Activated CD4-positive, alpha-beta T cell treated with anti-CD3 and anti-CD28 coated beads, Interleukin-2, amount 50 U/mL, for 16 hours (primary cell): Measurements from ENCODE around the gene NRG3.
"Not testable (repeated sequence)": the region's sequence is repeated elsewhere in the genome, so short reads cannot be mapped to it uniquely, and the experiment has no call there.

Experiments
- DNase-seq: peaks from one replicate; pipeline ENCODE4 v3.0.0-alpha.2; 2020

NRG3 gene

DNA sequence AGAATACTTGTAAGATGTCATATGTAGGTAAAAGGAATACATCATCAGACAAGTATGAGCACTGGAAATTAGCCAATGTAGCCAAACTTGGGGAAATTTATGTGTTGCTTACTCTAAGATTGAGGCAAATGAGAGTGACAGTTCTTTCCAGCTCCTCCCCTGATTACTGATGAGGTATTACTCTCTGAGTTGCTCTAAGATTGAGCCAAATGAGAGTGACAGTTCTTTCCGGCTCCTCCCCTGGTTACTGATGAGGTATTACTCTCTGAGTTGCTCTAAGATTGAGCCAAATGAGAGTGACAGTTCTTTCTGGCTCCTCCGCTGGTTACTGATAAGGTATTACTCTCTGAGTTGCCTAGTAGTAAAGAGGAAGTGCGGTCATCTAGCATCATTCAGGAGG lies 435.8 kb downstream of the NRG3 start:
- DNase-seq = no peak

DNA sequence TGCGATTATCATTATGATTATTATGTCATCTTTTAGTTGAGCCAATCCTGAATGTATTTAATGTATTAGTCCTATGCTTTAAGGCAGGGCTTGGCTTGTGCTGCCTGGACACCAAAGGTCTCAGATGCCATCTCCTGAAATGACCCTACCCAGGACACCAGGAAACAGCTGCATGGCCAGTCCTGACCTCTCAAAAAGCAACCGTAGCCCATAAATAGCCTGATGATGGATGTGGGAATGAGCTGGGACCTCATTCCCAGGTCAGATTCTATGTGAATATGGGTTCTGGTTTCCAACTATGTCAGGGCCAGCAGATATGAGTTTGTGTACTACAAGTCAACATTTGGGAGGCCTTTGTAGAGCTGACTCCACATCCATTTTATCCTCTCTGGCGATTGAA lies 438.4 kb downstream of the NRG3 start:
- DNase-seq = no peak

DNA sequence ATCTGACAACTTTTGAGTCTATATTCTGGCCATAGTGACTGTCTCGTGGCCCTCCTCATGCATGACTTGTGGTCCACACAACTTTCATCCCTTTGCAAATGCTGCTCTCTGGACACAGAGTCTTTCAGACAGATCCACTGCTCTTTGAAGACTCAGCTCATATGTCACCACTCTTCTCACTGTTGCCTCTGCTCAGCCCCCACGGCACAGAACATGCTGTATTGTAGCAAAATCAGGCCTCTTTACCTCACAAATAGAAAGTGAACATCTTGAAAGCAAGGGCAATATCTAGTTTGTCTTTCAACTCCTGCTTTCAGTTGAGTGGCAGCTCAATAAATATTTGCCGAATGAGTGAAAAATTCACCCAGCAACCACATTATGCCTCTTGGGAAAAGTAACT lies 443.5 kb downstream of the NRG3 start:
- no peak for DNase-seq

DNA sequence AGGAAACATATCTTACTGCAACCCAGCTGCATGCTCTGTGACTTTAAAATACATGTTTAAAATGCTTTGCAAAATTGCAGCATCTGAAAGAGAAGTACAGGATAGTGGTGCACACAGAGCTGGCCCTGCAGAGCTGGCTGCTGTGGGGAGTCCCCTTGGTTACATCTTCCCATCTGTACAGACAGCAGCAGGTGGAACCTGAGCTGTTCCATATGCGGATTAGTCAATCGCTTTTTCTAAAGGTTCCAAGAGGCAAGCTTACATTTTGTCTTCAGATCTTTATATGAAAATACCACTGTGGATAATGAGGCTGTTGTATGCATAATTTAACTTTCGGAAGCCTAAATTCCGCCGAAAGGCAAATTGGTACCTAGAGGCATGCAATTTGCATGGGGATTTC lies 444.1 kb downstream of the NRG3 start:
- DNase-seq = no peak

DNA sequence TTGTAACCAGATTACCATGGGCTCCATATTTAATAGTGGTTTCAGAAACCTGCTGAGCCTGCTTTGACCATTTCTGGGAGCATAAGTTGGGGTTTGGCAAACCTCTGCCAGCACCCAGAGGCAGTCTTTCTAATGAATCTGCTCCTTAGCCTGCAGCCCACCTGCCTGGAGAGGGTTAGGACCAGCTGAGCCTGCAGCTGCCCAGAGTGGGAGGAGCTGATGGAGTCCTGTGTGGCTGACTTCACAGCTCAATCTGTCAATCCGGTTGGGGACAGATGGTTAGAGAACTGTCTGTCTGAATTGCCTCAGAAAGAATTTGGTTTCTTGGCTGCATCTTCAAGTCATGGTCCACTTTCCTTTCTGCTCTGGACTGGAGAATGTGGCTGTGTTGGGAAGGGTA lies 444.6 kb downstream of the NRG3 start:
- DNase-seq = no peak

DNA sequence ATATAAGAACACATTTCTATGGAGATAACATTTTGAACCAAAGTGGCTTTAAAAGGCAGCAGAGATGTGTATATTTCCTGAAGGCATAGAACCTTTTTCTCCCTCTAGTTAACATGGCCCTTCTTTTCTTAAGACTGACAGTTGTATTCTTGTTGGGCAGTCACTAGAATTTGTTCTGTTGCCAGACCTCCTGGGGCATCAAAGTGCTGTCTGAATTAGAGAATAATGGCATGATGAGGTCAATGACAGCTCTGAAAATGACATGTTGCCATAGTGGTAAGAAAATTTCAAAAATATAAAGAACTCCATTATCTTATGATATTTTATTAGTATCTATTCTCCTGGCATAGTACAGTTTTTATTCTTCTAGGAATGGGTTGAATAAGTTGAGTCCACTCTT lies 446.7 kb downstream of the NRG3 start:
- DNase-seq = no peak

DNA sequence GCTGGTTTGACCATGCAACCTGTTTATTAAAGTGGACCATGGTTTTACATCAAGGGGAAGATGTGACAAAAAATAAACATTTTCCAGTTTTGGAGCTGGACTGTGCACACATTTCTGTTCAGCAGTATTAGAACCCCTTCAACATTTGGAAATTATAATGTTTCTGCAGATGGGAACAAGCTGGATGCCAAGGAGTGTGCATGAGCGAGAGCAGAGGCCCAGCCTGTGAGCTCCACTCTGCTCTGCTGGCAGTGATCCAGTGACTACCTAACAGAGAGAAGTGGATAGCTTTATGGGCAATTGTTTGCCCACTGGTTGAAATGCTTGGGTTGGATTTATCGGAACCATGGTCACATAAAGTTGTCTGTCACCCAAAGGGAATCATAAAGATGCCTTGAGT lies 456.7 kb downstream of the NRG3 start:
- no peak for DNase-seq

DNA sequence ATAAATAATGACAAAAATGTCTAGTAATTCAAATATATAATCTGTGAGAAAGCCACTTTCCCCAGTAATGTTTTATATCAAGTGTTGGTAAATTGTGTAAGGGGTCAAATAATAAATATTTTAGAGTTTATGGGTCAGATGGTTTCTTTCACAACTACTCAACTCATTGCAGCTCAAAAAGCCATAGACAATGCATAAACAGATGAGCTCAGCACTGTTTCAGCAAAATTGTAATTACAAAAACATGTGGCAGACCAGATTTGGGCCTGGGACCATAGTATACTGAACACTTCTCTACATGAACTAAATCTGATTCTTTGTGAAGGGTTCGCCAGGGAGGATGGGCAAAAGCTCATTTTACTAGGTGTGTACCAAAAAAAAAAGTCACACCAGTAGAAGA lies 460.8 kb downstream of the NRG3 start:
- no peak for DNase-seq

DNA sequence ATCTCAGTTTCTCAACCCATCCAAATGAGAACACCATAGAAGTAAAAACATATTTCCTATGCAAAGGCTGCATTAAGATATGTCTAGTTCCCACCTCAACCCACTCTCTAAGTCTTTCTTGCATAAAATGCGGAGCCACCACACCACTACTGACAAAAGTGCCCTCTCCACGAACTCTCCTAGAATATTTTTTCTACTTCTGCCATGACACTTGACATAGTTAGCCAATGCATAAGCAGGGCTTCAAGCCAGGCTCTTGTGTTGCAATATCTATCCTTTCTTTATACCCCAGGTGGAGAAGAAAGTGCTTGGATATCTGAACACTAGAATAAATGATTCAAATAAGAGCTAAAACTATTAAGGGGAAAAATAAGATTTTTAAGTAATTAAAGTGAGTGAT lies 465.2 kb downstream of the NRG3 start:
- DNase-seq = no peak

DNA sequence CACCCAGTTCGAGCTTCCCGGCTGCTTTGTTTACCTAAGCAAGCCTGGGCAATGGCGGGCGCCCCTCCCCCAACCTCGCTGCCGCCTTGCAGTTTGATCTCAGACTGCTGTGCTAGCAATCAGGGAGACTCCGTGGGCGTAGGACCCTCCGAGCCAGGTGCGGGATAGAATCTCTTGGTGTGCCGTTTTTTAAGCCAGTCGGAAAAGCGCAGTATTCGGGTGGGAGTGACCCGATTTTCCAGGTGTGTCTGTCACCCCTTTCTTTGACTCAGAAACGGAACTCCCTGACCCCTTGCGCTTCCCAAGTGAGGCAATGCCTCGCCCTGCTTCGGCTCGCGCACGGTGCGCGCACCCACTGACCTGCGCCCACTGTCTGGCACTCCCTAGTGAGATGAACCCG lies 474.6 kb downstream of the NRG3 start:
- not testable (repeated sequence) for DNase-seq

DNA sequence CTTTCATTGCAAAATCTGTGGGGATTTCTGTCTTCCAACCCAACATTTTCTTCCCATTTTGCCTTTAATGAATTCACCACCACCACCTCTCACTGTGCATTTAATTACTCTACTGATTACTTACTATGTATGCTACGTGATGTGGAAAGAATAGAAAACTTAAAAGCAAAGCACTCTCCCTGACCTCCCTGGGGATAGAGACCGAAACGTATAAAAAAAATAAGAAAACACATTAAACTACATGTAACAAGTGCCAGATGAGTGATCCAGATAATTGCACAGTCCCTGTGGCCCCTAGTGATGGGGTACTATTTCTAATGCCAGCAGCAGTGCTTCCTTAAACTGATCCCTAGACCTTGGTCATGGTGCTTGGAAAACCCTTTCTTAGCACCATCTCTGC lies 478.4 kb downstream of the NRG3 start:
- DNase-seq = no peak

DNA sequence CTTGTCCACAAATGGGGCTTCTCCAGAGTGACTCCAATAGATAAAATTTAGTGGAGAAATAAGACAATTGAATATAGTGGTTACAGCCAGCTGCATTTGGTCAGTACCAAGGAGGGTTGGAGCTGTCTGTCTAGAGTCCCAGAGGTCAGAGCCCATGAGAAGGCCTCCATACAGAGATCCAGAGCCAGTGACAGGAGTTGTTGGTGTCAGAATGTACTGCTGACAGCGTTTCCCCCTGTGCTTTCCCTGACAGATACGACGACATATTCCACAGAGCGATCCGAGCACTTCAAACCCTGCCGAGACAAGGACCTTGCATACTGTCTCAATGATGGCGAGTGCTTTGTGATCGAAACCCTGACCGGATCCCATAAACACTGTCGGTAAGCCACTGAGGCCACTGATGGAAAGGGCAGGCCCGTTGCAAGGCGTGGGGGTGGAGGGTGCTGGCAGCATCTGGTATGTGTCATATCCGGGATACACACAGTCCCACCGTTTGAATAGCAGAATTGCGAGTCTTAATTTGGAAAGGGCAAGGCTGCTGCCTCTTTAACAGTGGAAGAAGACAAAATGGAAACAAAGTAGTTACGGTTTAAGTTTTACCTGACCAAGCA lies 483.6 kb downstream of the NRG3 start:
- DNase-seq = no peak

DNA sequence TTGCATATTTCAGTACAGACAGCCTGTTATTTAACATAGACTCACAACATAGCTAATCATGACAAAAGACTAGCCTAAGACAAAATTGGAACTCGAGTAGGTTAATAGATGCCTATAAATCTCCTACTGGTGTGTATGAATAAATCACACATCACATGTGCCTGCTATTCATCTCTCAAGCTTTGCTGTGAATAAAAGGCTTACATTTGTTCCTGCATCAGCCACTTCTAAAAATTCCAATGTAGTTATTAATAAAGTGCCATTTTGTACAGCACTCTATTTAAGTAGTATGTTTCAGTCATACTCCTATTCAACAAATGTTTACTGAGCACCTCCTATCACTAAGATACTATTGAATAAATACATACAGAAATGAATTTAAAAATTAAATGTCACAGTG lies 486.3 kb downstream of the NRG3 start:
- no peak for DNase-seq

DNA sequence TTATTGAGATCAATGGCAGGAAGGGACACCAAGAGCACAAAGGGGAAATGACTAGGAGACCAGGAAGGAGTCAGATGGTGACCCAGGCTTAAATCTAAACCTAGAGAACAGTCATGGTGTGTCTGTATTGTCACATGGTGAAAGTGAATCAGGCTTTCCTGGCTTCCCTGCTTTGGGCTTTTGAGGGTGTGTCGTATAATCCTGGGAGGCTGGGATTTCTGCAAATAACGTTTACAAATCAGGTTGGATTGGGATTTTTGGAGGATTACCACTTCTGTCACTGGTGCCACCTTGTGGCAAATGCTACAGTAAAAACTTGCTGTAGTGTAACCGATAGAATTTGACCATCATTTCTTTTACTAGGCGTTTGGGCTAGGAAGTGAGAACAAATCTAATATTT lies 502.6 kb downstream of the NRG3 start:
- no peak for DNase-seq

DNA sequence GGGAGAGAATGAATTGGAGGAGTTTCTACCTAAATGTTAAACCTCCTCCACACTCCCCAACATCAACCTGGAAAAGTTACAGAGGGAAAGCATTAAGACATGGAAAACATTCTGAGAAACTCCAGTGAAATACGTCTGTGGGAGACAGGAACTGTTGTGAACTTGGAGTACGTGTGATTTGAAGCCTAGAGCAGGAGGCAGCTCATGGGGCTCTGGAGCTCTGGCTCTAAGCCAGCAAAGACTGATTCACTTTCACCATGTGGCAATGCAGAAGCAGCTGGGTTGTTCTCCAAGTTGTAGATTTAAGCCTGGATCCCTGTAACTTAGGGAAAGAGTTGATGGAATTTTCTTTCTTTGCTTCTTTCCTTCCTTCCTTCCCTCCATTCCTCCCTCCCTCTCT lies 503.2 kb downstream of the NRG3 start:
- DNase-seq = no peak

DNA sequence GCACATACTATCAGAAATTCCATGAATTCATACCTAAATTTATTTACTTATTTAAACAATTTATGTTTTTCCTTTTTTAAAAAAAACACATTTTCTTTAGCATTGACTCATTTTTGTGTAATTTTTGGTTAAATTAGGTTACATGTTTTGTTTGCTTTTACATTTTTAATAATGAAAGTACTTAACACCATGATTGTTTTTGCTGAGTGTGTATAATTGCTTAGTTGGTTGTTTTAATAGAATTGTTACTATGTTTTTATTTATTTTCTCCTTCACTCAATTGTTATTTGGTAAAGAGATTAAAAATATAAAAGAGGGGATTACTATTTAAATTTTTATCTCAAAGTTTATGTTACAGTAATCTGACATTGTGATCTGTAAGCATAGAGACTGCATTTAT lies 508.4 kb downstream of the NRG3 start:
- no peak for DNase-seq

DNA sequence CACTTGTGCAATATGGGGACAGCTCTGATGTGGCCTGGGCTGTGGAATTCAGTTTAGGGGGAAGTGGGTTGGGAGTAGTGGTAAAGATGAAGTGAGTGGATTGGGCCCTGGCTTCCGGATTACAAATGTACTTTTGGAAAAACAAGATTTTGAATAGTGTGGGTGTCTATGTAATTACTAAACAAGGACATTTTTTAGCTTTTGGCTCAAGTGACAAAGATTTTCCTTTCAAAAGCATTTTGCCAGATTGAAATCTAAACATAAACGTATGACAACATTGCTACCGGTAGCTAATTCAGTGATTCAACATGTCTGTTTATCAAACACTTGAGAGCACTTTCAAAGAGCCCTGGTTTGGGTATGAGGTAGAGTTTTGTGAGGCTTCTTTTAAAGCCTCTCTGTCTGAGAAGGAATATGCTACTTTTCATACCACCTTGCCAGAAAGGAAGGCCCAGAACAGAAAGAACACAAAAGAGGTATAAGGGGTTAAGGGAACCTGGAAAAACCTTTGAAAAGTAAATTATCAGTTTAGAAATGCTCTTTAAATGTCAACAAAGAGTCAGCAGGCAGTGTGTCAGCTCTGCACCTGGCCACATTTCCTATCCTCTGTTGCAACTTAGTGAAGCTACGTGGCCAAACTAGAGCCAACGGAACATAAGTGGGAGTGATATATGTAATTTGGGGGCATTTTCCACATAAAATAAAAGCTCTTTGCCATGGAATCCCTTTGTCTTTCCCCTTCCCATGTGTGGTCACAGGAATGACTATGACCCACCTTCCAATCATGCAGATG lies 516.1 kb downstream of the NRG3 start:
- DNase-seq = no peak

DNA sequence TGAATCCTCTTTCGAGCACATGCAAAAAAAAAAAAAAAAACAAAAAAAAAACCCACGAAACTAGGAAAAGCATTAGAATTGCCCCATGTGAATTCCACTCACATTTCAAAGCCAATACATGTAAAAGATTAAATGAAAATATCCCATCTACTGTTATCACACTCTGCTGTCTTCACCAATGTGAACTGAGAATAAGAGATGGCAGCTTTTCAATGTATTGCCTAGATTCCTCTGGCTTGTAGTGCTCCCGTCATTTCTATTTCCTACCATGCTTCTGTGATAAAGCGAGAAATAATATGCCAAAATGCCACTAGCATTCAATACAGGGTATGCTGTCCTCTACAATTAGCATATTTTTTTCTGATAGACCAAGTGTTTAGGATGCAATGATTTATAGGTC lies 517.0 kb downstream of the NRG3 start:
- DNase-seq = no peak

DNA sequence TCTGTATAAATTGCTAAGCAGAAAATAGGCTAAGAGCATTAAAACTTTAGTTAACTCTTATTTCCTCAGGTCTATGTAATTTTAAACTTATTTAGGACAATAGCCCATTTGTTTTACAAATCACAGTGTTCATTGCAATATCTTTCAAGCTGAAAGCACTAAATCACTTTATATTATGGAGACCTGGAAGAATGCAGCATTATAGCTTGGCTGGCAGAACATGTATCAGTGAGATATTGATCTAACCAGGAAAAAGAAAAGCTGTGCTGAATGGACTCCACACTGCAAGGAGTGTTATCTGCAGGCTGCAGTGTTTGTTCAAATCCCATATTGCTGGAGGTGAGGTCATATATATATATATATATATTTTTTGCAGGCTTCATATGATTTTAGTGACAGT lies 517.5 kb downstream of the NRG3 start:
- no peak for DNase-seq

DNA sequence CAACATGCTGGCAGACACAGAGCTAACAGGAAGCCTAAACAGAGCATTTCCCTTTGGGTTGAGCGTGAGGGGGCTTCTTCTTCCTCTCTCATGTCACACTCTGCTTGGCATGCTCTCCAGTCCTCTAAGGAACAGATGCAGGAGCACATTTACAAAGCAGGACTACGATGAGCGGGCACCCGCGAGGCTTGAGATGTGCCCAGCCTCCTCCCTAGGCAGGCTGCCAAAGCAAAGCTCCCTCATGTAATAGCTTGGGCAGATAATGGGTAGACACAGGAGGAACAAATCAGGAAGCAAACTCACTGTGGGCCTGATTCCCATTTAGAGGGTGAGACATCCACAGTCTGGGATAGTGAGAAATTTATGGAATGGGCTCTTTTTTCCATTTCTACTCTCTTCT lies 519.1 kb downstream of the NRG3 start:
- DNase-seq = no peak

DNA sequence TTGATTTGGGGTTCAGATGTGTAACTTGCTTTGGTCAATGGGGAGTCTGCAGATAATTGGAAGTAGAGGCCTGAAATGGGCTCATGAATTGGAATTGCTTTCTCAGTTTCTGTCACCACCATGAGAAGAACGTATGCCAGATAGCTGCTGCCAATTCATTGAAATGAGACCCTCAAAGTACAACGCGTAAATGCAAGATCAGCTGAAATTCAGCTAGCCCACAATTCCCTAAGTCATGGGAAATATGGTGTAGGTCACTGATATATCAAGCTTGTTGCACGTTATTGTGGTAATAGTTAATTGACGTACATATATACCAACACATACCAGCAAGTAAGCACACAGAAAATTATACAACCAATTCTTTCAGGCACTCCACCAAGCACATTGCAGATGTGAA lies 520.0 kb downstream of the NRG3 start:
- DNase-seq = no peak

DNA sequence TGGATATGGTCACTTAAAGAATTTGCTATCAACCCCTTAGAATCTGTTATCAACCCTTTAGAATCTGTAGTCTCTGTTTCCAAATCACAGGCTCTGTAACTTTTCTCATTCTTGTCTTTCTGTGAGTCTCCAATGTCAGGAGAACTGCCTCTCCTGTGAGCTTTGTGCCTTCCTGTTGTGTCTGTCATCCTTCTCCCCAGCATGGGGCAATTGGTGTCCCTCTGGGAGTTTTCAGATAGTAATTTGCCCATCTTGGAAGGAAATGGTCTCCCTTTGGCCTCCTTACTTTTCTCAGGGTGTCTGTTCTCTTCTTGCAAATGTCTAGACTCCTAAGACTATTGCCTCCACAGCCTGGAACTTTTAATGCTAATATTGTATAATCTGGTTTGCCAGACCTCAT lies 521.9 kb downstream of the NRG3 start:
- DNase-seq = no peak

DNA sequence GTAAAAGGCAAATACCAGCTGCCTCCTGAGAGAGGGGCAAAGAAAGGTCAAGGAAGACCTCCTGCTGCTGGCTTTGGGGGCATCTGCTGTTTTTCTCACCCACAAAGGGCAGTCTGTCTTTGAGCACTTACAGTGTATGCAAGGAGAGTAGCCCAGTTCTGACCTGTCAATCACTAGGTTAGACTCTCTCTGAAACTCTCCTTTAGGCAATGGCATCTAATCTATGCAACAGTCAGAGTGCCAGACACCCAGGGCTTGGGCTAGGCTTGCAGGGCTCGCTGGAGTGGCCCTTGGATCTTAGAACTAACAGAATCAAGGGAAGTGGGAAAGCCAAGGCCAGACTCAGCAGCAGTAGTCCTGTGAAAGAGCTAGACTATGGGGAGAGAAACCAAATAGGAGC lies 522.9 kb downstream of the NRG3 start:
- no peak for DNase-seq

DNA sequence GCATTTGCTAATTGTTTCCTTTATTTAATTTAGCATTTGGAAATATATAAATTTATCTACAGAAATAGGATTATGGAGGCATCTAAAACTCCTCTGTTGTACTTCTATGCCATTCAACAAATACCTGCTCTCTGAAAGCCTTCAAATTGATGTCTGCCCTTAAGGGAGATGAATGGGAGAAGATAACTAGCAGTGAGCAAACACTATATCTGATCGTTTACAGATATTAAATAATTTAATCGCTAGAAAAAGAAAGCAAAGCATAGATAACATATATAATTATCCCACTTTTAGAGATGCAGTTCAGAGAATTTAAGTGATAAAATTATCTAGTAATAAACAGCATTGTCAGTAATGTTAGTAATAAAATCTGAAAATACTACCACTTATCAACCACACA lies 524.9 kb downstream of the NRG3 start:
- DNase-seq = no peak

DNA sequence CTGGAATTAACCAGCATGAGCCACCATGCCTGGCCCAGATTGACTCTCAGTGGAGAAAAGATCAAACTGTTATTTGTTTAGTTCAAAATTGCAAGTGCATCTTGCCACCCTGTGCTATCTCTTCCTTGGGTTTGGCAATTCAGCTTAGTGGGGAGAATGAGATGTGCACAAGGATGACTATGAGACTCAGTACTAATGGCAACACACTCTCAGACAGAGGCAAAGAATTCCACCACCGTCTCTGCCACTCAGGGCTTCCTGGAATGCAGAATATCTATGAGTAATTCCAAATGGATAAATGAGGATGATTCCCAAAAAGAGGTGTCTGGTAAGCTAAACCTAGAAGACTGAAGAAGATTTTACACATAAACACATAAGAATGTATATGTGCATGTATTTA lies 525.8 kb downstream of the NRG3 start:
- no peak for DNase-seq
